C4-2B (cell line): ENCODE measurements around the gene KCP.

Source experiments
- ZFX ChIP-seq: fragments of 450-650 bp; IDR thresholded peaks from 2 replicates; pipeline ENCODE4 v1.6.1; 2017
- TF ChIP-seq, protein P1 (sequence below): fragments of 450-650 bp; conservative IDR thresholded peaks from 2 replicates; pipeline ENCODE4 v1.5.1; 2017; ENCODE audit warnings: mild to moderate bottlenecking

DNA sequence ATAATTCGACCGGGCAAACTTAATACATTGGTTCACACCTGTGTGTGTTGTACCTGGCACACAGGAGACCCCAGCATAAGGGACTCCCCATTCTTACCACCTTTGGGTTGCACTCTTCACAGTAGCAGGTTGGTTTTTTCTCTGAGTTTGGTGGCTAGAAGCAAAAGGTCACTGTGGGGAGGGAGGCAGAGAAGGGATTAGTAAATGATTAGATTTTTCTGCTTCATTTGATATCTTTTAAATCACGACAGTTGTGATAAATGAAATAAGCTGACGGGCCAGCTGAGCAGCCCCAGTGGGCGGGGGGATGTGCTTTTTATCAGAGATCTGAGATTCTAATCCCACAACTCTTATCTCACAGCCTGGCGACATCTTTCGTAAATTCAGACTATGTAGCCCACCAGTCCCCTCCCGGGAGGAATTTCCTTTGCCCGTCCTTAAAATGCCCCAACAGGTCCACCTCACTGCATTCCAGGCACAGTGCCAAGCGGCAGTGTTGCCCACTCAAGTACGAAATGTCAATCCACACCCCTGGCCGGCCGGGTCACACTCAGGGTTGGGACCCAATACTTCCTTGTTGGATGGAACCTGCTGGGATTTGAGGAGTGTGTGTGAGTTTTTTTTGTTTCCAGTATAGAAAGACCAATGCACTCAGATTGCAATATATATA, 10.5 kb upstream of the KCP start:
- TF ChIP-seq, protein P1, sequence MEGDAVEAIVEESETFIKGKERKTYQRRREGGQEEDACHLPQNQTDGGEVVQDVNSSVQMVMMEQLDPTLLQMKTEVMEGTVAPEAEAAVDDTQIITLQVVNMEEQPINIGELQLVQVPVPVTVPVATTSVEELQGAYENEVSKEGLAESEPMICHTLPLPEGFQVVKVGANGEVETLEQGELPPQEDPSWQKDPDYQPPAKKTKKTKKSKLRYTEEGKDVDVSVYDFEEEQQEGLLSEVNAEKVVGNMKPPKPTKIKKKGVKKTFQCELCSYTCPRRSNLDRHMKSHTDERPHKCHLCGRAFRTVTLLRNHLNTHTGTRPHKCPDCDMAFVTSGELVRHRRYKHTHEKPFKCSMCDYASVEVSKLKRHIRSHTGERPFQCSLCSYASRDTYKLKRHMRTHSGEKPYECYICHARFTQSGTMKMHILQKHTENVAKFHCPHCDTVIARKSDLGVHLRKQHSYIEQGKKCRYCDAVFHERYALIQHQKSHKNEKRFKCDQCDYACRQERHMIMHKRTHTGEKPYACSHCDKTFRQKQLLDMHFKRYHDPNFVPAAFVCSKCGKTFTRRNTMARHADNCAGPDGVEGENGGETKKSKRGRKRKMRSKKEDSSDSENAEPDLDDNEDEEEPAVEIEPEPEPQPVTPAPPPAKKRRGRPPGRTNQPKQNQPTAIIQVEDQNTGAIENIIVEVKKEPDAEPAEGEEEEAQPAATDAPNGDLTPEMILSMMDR: no peak
- no peak for TF ChIP-seq ZFX
